HepG2 (cell line): ENCODE measurements around the gene LUM. TPM values are rescaled to one million over a fixed set of nuclear protein-coding genes. Genes with fewer than 3 reads are reported as not detected.

ENCODE experiments used
- ATAC-seq: fragments of 200-7000 bp; cut with Tn5 transposase; 3 replicates; pipeline ENCODE4 v1.9.1; 2020; ENCODE audit warnings: mild to moderate bottlenecking, moderate library complexity
- BruUV-seq: library from RNA; stranded (reverse); fragments of 400-500 nt; replicated peaks from 2 replicates; lab custom pipeline; 2021; lab: Mats Ljungman, UMichigan
- CTCF ChIA-PET: fragments of 300-600 bp; formaldehyde crosslinking; extraction: SDS; loops from one replicate; lab custom pipeline; 2021; ENCODE audit warnings: low total read pairs, inconsistent platforms, low intra/inter-chr PET ratio; lab: Yijun Ruan, JAX
- POLR2A ChIA-PET: fragments of 350-600 bp; sonication (Branson Sonifier 250); formaldehyde crosslinking; loops from one replicate; lab custom pipeline; 2020; ENCODE audit warnings: antibody characterized with exemption, inconsistent platforms; lab: Yijun Ruan, JAX
- DNase-seq: peaks from one replicate; pipeline ENCODE4 v3.0.0-alpha.2; 2015; ENCODE audit warnings: low spot score
- FAIRE-seq: peaks from 3 replicates; lab custom pipeline; 2011; peaks lifted over from hg19 to GRCh38; lab: Jason Lieb, UNC
- H2AFZ ChIP-seq: one replicate; pipeline ENCODE4 v1.6.1; 2011; ENCODE audit warnings: low read length, inconsistent platforms
- H3K27ac ChIP-seq: fragments of 300-600 bp; 3 replicates; pipeline ENCODE4 v1.8.0; 2011; ENCODE audit warnings: mixed run types, mild to moderate bottlenecking, mixed read lengths, low read length, inconsistent platforms; ENCODE audit not compliant: insufficient read depth; ENCODE audit errors: extremely low read length
- H3K27me3 ChIP-seq, 2 experiments: fragments of 200-600 bp in 1 of 2; 2 replicates in 1 of 2; 3 replicates in 1 of 2; pipeline versions ENCODE4 v1.6.0 to v1.8.0; 2011; ENCODE audit warnings: low read length in 2 of 2, mild to moderate bottlenecking in 2 of 2, moderate library complexity in 2 of 2, inconsistent platforms in 1 of 2; ENCODE audit not compliant: insufficient read depth in 2 of 2, control insufficient read depth in 1 of 2
- H3K36me3 ChIP-seq, 2 experiments: fragments of 200-600 bp in 1 of 2; replicated peaks in 1 of 2; 2 replicates in 1 of 2; 3 replicates in 1 of 2; pipeline versions ENCODE4 v1.5.1 to v1.8.0; 2011; ENCODE audit warnings: low read length in 2 of 2, inconsistent platforms in 1 of 2; ENCODE audit not compliant: insufficient read depth in 2 of 2, control insufficient read depth in 1 of 2
- H3K4me1 ChIP-seq: 2 replicates; pipeline ENCODE4 v1.5.1; 2012; ENCODE audit warnings: low read length, inconsistent platforms; ENCODE audit not compliant: insufficient read depth
- H3K4me2 ChIP-seq: 2 replicates; pipeline ENCODE4 v1.6.0; 2011; ENCODE audit warnings: low read depth, low read length, inconsistent platforms
- H3K4me3 ChIP-seq, 3 experiments: fragments of 200-600 bp in 1 of 3; sonication (generic), shearing (Covaris generic) in 1 of 3; replicated peaks in 1 of 3; 2 replicates each; pipeline ENCODE4 v1.5.1; 2011 to 2016; ENCODE audit warnings: low read length in 3 of 3, inconsistent platforms in 2 of 3, low read depth in 2 of 3, mild to moderate bottlenecking in 2 of 3, control low read depth in 1 of 3, mixed read lengths in 1 of 3; ENCODE audit not compliant: insufficient read depth in 1 of 3
- H3K79me2 ChIP-seq: one replicate; pipeline ENCODE4 v1.6.1; 2011; ENCODE audit warnings: low read length, inconsistent platforms; ENCODE audit not compliant: insufficient read depth
- H3K9ac ChIP-seq: 2 replicates; pipeline ENCODE4 v1.6.0; 2011; ENCODE audit warnings: mild to moderate bottlenecking, low read depth, low read length, inconsistent platforms; ENCODE audit not compliant: insufficient read depth
- H3K9me3 ChIP-seq: 2 replicates; pipeline ENCODE4 v1.5.1; 2012; ENCODE audit warnings: mild to moderate bottlenecking, low read length
- H4K20me1 ChIP-seq: 2 replicates; pipeline ENCODE4 v1.6.0; 2011; ENCODE audit warnings: inconsistent platforms, mild to moderate bottlenecking, low read length, moderate library complexity; ENCODE audit not compliant: insufficient read depth
- ARID2 ChIP-seq: sonication (generic); formaldehyde crosslinking; IDR thresholded peaks from 2 replicates; pipeline ENCODE4 v1.8.1; 2022; ENCODE audit warnings: mild to moderate bottlenecking, missing genetic modification reagents, borderline replicate concordance
- ARID4A ChIP-seq: sonication (generic); formaldehyde crosslinking; IDR thresholded peaks from 2 replicates; pipeline ENCODE4 v1.5.0; 2020; ENCODE audit warnings: mild to moderate bottlenecking, missing genetic modification reagents, borderline replicate concordance
- ATF7 ChIP-seq, 2 experiments: fragments of 450-650 bp in 1 of 2; sonication (generic) in 1 of 2; formaldehyde crosslinking in 1 of 2; IDR thresholded peaks; 2 replicates each; pipeline versions ENCODE4 v1.4.0 to v1.6.1; 2016 to 2020; ENCODE audit warnings: antibody characterized with exemption in 1 of 2, mild to moderate bottlenecking in 1 of 2, missing genetic modification reagents in 1 of 2
- CREB1 ChIP-seq, 2 experiments: fragments of 450-650 bp in 1 of 2; IDR thresholded peaks; 2 replicates each; pipeline ENCODE4 v1.6.1; 2016 to 2017; ENCODE audit warnings: control low read depth in 1 of 2, mild to moderate bottlenecking in 1 of 2, missing compliant biosample characterization in 1 of 2, missing genetic modification characterization in 1 of 2
- DDIT3 ChIP-seq: sonication (generic); formaldehyde crosslinking; IDR thresholded peaks from 2 replicates; pipeline ENCODE4 v1.4.0; 2020; ENCODE audit warnings: mild to moderate bottlenecking, missing genetic modification reagents
- GTF2F1 ChIP-seq: fragments of 150-350 bp; IDR thresholded peaks from 2 replicates; pipeline ENCODE4 v1.6.1; 2014; ENCODE audit warnings: low read length
- SAP130 ChIP-seq: IDR thresholded peaks from 2 replicates; pipeline ENCODE4 v1.6.1; 2016; ENCODE audit warnings: low read depth
- ZFYVE20 ChIP-seq: sonication (generic); formaldehyde crosslinking; IDR thresholded peaks from 2 replicates; pipeline ENCODE4 v1.8.0; 2023; ENCODE audit warnings: low read depth, mild to moderate bottlenecking, moderate library complexity, missing genetic modification reagents, borderline replicate concordance
- ZKSCAN8 ChIP-seq: IDR thresholded peaks from 2 replicates; pipeline ENCODE4 v1.6.1; 2016; ENCODE audit warnings: borderline replicate concordance, missing genetic modification reagents, missing compliant biosample characterization
- ZNF234 ChIP-seq: sonication (generic); formaldehyde crosslinking; conservative IDR thresholded peaks from 2 replicates; pipeline ENCODE4 v1.5.1; 2020; ENCODE audit warnings: mild to moderate bottlenecking, missing genetic modification reagents
- WGBS: methylation state at CpG from one replicate; pipeline ENCODE4 v1.1.6; 2017; ENCODE audit warnings: low lambda C conversion rate; 5-methylcytosine and 5-hydroxymethylcytosine counted together
- in situ Hi-C: cut with HindIII; loops from 2 replicates; pipeline ENCODE4 v1.10.0; 2017; ENCODE audit warnings: low pct_unique_long_range_greater_than_20kb; ENCODE audit not compliant: extremely low pct_ligation_motif_present
- intact Hi-C: fragments of 100-400 bp; cut with micrococcal nuclease; formaldehyde crosslinking; loops from one replicate; pipeline ENCODE4 v1.10.0; 2022; ENCODE audit not compliant: unreplicated experiment
- polyA plus RNA-seq, 8 experiments: library from polyadenylated mRNA; depleted of rRNA in 3 of 8; stranded (reverse) in 7 of 8; unstranded in 1 of 8; fragments of >200 nt; fragmentation: Illumina TruSeq in 4 of 8; extraction: Trizol in 4 of 8; gene quantifications; 2 replicates each; pipeline versions ENCODE4 v1.2.1 to v1.2.3, GENCODE V29; 2011 to 2016; ENCODE audit warnings: low read depth in 4 of 8, missing spikeins in 1 of 8, mixed read lengths in 1 of 8; ENCODE audit not compliant: insufficient read depth in 1 of 8
- total RNA-seq, 5 experiments: library from RNA; depleted of rRNA; stranded (reverse); fragments of >200 nt; fragmentation: Illumina TruSeq; extraction: Trizol; gene quantifications; 2 replicates each; pipeline ENCODE4 v1.2.3, GENCODE V29; 2016; ENCODE audit warnings: low read depth in 1 of 5

The LUM gene
- total and polyA plus RNA-seq, 2 of the 13 experiments (the other 11 are each of a cell fraction or from before 2014, with no cell fraction given): not detected

- Histone ChIP-seq H3K9ac (no peak overlapping the region), H3K36me3 (no peaks in the 10 kb centered on the region), H3K27me3 (no peaks in the 10 kb centered on the region), H3K4me1 (no peaks in the 10 kb centered on the region), H3K4me2 (no peak overlapping the region), H2AFZ (no peak overlapping the region), H3K79me2 (no peaks in the 10 kb centered on the region), H3K9me3 (peaks cover 51% of the 10 kb centered on the region), H3K27ac (no peak overlapping the region), H4K20me1 (no peaks in the 10 kb centered on the region), H3K4me3 (no peak overlapping the region)
- CTCF ChIA-PET: no interaction called here
- intact Hi-C loops: no loop called here
- 0% methylated on average over 1 of the region's 1 CpG for WGBS
- ATAC-seq (no peak), DNase-seq (no peak), FAIRE-seq (no peak)
- POLR2A ChIA-PET: no interaction called here
- BruUV-seq: no TSS peak
- TF ChIP-seq ATF7 (IDR thresholded peaks at IDR 0.05): peak; percentile 97
- no peak for TF ChIP-seq ATF7 (CRISPR knock-in tag; IDR thresholded peaks at IDR 0.05)
- TF ChIP-seq CREB1 (IDR thresholded peaks at IDR 0.05): peak; percentile 96
- no peak for TF ChIP-seq CREB1 (CRISPR knock-in tag; IDR thresholded peaks at IDR 0.05)
- TF ChIP-seq ZKSCAN8 (CRISPR knock-in tag): no peak
- no peak for TF ChIP-seq ARID2
- in situ Hi-C loops: no loop called here
These were observed 16.3 kb downstream of the LUM start for GRCh38 chr12:91094957-91095356.

- Histone ChIP-seq H3K9ac (no peak overlapping the region), H3K4me3 (no peak overlapping the region), H3K27me3 (no peaks in the 10 kb centered on the region), H2AFZ (no peak overlapping the region), H3K36me3 (no peaks in the 10 kb centered on the region), H3K79me2 (no peaks in the 10 kb centered on the region), H3K9me3 (peaks cover 59% of the 10 kb centered on the region), H3K4me1 (no peaks in the 10 kb centered on the region), H3K4me2 (no peak overlapping the region), H4K20me1 (no peaks in the 10 kb centered on the region), H3K27ac (no peak overlapping the region)
- no TSS peak for BruUV-seq
- intact Hi-C loops: no loop called here
- FAIRE-seq (no peak), DNase-seq (no peak), ATAC-seq (no peak)
- TF ChIP-seq ZNF234 (CRISPR knock-in tag) (no peak), DDIT3 (CRISPR knock-in tag) (no peak), SAP130 (CRISPR knock-in tag) (no peak), ZFYVE20 (no peak), ARID4A (CRISPR knock-in tag) (no peak), GTF2F1 (no peak)
- POLR2A ChIA-PET: no interaction called here
- CTCF ChIA-PET: no interaction called here
- in situ Hi-C loops: no loop called here
These were observed 17.1 kb downstream of the LUM start for GRCh38 chr12:91094032-91094662.
